ENCODE data around the gene SDCBP2.

Gene SDCBP2, protein sequence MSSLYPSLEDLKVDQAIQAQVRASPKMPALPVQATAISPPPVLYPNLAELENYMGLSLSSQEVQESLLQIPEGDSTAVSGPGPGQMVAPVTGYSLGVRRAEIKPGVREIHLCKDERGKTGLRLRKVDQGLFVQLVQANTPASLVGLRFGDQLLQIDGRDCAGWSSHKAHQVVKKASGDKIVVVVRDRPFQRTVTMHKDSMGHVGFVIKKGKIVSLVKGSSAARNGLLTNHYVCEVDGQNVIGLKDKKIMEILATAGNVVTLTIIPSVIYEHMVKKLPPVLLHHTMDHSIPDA

DNA sequence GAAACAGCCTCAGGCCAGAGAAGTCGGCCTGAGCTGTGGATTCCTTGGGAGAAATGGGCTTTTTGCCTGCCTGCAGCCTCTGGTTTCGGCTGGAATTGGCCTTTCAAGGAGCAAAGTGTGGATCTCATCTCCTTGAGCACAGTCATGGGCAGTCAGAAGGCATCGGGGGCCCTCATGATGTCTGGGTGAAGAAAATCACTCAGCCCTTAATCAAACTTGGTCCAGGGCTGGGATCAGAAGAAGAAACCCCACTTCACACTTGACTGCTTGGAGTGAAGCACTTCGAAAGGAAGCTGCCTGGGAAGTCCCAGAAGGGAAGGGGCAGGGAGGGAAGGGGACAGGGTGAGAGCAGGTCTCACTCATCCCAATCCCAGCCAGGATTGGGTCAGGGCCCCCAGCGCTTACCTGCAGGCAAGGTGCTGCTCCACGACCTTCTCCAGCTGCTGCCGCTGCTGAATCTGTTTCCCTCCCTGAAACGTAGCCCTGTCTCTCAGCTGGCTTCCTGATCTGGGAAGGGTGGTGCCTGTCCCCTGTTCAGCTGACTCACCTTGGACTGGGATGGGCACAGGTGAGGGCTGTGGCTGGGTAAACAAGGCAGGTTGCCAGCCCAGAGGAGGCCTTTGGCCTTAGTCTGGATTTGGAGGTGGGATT lies at the start of gene SDCBP2:
SDCBP2 (minus strand) TSS at position 460 of the 651 bp plus-strand sequence. CDS start 8,723 bp downstream, outside the sequence.
- no peak for FAIRE-seq

DNA sequence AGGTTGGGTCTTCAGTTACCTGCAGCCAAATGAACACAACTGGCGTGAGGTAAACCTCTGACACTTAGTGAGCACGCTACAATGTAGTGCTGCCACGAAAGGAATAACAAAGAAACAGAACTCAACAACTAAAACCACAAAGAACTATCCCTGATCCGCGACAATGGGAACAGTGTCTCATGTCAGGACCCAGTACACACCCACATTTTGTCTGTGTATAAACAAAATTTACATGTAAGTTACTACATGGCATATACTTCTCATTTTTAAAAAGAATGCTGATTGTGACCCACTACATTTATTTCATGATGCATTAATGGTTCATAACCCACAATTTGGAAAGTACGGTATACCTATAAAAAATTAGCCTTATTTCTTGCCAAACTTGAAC lies 49.8 kb upstream of the SDCBP2 start:
- no peak for FAIRE-seq

DNA sequence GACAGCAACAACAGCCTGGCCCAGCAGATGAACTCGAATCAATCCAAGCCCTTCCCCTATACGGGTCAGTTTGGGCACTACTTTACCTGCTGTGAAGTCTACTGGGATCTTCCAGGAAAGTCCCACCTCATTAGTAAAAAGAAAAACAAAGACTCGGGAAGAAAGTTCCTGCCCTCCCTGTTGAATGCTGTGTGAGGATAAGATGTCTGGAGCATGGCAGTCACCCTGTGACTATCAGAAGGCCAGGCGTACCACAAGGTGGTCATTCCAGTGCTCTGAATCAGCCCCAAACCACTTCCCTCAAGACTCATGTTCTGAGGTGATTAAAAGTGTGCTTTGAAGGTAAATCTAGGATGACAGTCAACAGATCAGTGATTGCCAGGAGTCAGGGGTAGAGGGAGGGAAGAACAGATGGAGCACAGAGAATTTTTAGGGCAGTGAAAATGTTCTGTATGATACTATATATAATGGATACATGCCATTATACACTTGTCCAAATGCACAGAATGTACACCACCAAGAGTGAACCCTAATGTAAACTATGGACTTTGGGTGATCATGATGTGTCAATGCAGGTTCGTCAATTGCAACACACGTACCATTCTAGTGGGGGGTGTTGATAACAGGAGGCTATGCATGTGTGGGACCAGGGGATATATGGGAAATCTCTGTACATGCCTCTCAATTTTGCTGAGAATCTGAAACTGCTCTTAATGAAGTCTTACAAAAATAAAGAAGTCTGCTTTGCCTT lies 49.2 kb upstream of the SDCBP2 start:
- FAIRE-seq, result no peak

DNA sequence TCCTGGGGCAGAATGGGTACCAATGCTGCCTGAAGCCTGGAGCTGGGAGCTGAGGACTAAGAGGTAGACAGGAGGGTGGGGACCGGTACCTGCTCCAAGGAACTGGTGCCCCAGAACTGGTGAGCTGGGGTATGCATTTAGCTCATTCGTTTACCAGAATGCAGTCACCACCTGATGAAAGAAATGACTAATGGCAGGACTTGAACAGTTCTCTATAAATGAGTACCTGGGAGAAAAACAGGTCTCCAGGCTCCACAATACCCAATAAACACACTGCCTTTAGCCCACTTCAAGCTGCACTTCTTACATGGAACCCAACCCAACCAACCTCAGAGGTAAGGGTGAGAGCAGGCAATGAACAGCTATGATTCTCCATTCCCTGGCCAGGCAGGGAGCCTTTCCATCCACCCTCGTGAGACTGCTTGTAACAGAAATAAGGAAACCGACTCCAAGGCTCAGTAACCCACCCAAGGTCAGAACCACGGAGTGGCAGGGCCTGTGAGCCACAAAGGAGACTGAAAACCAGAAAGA lies 48.5 kb upstream of the SDCBP2 start:
- no peak for FAIRE-seq

DNA sequence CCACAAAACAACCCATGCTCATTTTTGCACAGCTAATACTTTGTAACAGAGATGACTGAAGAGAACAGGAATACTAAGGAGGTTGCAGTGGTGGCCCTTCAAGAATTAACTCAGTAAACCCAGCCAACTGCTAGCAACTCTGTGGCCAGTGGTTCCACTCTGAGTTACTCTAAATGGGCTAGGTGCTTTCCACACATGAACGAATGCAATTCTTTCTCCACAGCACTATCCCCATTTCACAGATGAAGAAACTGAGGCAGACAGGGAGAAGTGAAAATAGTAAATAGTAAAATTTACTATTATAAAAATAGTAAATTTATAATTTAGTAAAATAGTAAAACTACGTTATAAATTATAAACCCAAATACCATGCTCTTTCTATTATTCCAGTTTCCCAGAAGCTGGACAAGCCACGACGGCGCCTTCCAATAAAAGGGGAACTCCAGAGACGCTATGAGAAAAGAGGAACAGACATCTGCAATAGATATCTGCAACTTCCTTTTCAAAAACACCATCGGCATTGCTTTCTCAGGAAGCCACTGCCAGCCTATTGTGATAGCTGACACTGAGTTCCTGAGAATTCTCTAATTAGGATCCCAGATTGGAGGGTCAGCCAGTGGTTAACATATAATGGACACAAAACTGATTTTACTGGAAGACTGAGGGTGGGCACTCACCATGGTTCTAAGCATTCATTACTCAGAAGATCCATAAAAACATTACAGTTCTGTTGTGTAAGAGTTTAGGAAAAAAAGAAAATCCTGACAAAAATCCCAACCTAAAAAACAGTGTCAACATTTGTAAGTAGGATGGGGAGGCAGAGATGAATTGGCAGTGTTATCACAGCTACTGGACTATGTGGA lies 47.7 kb upstream of the SDCBP2 start:
- FAIRE-seq, result no peak

DNA sequence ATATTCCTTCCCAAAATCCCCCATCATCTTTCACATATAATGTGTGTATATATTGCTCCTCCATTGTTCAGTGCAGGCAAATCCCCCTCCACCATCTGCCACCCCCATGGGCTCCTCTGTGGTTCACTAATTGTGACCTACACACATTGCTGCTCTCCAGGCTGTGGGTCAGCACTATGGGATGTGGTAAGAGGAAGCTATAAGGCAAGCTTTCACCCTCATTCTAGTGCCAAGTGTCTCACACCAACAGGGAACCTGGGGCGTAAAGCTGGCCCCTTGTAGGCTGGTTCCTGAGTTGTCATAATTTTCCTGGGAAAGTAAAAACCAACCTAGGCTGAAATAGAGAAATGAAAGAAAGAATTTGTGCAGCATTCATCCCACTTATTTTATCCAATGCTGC lies 47.1 kb upstream of the SDCBP2 start:
- FAIRE-seq, result no peak

DNA sequence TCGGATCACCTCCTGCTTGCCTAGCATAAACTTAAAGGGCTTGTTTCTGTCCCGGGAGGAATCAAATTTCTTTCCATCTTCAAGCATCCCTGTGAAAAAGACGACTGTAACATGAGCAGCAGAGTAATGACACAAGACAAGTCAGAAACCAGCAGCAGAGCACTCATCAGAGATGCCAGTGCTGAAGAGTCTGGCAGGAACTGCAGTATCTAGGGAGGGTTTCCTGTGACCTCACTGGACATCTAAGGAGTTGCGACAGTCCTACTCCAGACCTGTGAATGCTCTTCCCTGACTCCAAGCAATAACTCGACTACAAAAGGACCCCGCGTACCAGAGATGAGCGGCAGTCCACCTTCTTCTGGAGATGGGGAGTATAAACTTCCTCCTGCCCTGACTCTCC lies 46.6 kb upstream of the SDCBP2 start:
- FAIRE-seq, result no peak

DNA sequence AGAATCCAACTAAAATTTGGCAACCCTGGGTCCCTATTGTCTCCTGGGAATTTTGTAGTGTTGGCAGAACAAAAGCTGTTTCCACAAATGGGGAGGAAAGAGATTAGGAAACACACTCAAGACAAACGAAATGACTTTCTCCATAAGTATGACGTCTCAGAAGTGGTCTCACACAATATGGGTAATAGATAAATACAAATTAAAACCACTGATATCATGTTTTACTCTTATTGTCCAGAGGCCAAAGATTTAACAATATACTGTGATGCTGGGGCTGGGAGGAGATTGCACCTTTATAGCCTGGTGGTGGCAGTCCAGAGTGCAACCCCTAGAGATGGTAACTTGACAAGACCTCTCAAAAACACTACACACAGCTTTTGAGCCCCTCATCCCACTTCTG lies 45.3 kb upstream of the SDCBP2 start:
- FAIRE-seq, result no peak

DNA sequence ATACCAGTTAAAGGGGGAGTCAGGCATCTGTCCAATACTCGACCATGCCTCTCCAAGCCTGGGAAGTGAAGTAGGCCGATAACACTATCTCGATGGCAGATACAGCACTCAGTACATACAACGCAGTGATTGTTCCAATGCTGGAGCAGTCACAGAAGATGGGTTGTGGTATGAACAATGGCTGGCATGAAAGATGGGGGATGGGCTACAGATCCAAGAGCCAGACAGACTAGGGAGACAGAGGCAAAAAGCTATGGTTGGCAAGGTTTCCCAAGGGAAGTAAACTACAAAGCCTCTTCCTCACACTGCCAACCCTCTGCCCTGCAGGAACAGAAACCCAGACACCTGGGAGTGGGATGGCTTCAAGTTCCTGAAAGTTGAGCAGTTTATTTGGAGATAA lies 44.7 kb upstream of the SDCBP2 start:
- FAIRE-seq, result no peak

DNA sequence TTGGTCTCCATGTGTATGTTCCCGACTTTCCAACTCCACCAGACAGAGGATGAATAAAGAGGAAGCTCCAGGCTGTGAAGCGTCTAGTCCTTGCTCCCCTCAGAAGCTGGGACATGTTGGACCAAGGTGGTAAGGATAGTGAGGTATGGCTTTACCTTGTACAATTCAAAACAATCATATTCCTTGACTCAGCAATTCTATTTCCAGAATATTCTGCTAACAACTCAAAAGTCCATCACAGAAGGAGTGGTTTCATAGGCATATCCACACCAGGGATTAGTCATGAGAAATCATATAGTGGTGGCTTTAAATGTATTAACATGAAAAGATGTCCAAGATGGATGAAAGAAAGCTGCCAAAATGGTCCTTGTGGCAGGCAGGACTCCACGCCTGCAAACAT lies 44.1 kb upstream of the SDCBP2 start:
- no peak for FAIRE-seq

DNA sequence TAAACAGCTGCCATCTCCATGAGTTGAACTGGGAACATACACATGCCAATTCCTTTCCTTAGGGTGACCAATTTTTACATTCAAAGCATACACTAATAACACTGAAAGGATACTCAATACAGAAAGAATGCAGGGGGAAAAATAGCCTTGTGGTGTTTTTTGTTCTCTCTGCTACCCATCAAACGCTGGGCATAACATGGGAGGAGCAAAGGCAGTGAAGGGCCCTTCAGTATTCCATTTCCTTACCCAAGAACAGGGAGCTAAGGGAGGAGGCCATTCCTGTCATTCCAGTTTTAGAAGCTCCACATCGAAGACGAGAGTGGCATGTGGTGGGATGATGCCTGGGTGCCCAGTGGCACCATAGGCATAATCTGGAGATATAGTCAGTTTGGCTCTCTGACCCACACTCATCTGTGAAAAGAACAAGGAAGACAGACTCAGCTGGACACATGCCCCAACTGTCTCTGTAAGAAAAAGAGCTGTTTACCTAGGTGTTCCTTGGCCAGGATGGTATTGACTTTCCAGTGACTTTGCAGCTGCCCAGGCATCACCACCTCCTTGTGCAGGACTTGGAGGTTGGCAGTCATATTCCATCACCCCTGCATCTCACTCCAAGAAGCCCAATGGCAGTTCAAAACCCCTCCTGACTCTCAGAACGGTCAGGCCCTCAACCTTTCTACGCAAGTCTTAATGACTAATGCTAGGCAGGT lies 43.0 kb upstream of the SDCBP2 start:
- no peak for FAIRE-seq

DNA sequence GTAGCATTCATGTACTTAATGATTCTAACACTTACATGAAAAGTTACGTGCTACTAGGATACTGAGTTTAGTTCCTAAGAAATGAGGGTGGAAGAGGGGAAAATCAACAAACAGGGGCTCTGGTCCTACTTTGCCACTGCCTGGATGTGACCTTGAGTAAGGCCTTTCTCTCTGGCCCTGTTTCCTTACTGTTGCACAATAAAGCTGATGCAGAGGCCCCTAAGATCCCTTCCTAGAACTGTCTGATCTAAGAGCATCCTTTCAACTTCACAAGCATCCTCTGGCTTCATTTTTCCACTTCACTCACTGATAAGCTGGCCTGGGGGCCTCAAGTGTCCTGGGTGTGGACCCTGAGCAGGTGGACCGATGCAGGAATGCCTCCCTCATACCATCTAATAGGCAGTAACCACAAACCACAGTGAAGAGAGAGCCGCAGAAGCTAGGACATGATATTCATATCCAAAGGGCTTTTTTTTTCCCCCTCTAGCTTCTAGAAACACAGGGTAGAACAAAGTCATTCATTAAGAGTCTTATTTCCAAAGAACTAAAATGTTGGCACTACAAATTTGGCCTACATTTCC lies 42.4 kb upstream of the SDCBP2 start:
- FAIRE-seq, result no peak

DNA sequence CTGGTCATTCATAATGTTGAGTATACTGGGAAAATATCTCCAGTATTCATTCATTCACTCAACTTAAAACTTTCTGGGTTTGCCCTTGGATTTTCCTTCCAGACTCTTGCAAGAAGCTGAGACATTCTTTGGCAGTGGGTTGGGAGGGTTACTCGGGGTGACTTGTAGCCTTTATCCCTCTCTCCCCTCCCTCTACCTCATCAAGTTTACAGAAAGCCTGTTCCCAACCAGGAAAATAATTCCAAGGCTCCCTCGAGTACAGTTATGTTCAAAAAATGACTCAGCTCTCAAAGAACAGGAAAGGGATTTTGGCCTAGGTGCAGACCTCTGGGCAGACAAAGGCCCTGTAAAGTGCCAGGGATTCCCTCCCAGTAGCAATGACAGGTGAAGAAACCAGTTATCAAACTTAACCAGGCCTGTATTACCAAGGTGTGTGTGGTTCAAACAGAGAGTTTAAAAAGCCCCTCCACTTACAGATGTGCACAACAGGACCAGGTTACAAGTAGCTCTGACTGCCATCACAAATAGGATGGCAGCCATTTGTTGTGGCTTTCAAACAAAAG lies 41.7 kb upstream of the SDCBP2 start:
- FAIRE-seq, result no peak

DNA sequence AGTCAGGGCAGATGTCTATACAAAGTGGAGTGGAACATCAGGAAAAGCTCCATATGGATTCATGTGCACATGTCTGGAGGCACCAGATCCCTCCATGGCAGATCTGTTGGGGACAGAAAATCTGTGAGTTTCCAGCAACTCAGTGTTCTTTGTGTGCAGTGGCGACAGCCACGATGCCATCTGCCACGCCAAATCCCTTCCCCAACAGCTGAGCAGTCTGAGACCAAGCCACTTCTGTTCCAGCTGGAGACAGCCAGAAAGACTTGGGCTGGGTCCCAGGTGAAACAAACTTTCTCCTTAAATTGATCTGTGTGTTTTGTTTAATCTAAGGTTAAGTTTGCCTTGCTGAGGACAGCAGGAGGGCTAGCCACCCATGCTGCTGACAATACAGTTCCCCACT lies 41.0 kb upstream of the SDCBP2 start:
- FAIRE-seq, result no peak

DNA sequence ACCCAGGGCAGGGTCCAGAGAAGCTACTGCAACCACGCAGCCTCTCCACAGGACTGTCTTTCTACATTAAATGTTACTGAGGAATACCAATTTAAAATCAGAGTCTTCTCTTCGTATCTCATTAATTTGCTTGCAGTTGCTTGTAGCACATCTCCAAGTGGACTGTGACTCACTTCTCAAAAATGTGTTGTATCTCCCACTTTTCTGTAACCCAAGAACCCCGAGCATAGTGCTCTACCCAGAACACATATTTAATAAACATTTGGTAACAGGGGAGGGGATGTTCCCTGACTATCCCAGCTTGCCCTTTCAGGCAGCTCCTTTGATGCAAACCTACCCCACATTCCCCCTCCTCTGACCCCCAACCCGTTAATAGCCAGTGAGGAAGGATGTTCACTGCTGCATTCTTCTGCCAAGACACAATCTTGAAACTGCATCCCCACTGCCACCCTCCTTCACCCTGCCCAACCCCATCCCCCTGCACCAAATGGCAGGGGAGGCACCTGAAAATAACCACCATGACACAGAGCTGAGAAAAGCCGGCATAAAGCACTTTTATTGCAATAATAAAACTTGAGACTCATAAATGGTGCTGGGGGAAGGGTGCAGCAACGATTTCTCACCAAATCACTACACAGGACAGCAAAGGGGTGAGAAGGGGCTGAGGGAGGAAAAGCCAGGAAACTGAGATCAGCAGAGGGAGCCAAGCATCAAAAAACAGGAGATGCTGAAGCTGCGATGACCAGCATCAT lies 39.7 kb upstream of the SDCBP2 start:
- FAIRE-seq, result no peak

DNA sequence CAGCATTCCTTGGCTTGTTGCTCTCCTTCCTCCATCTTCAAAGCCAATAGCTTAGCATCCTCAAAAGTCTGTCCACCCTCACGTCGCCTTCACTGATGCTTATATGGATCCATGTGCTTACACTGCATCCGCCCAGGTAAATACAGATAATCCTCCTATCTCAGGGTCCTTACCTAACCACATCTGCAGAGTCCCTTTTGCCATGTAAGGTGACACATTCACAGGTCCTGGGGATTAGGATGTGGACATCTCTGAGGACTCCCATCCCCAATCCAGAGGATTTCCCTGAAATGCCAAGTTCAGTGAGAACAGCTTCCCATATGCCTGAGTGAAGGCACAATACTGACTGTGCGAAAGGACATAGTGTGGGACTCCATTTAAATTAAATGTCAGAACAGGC lies 38.5 kb upstream of the SDCBP2 start:
- no peak for FAIRE-seq

DNA sequence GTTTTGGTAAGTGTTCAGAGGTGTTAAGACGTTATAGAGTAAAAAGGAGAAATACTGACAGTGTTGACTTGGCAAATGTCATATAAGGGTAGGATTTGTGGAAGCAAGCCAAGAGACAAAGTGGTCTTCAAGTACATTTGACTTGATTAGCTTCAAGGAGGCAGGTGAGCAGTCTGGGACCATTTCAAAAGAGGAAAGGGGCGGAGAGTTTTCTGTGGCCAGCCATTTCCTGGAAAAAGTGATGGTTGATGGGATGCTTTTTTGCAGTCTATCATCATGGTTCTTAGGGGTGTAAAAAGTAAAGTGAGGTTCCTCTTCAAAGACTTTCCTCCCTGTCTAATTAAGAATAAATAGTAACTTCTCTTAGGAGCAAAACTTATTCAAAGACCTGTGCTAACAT lies 35.2 kb upstream of the SDCBP2 start:
- no peak for FAIRE-seq

DNA sequence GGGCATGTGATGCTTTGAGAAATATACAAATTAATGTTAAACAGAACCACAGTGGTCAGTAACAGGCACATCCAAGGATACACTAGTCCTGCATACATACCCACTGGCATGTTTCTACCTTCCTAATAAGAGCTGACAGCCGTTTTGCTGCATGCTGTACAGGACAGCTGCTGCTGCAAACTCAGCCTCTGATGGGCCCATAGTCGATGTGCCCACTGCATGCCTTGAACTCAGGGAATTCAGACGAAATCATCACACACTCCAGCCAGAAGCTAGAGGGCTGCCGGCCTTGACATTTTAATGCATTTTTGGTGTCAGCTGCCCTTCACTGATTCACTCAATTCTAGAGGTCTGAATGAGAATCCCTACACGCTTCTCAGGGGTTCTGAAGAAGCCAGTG lies 34.6 kb upstream of the SDCBP2 start:
- FAIRE-seq, result no peak

DNA sequence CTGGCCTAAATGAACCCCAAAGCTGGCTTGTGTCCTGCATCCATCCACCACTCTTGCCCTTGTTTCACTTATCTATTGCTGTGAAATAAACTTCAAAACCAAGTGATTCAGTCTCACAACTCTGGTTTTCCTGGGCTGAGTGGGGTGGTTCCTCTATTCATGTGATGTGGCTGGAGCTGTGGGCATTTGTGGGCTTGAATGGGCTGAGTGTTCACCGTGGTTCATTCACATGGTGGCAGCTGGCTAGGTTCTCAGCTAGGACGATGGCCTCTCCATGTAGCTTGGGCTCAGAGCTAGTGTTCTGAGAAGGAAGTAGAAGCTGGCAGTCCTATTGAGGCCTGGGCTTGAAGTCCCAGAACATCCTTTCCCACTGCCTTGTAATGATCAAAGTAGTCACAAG lies 33.5 kb upstream of the SDCBP2 start:
- FAIRE-seq, result no peak

DNA sequence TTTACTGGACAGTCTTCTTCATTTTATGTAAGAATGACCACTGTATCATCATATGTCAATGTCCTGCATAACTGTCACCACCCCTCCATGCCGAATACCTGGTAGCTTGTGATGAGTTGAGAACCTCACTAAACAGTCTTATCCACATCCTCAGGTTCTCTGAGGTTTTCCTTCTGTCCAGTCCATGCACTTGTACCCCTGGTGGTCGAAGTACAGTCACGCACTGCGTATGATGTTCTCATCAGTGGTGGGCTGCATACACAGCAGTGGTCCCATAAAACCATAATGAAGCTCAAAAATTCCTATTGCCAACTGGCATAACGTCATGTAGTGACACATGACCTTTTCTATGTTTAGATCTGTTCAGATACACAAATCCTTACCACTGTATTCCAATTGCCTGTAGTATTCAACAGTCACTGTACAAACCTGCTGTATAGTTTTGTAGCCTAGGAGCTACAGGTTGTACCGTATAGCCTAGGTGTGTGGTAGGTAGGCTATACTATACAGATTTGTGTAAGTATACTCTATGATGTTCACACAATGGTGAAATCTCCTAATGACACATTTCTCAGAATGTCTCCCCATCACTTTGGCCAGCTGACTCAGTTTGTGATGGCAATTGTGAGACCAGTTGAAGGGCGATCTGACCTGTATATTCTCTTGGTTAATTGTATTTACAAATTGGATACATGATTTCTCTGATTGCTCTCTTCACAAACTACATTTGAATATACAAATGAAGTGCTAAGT lies 31.3 kb upstream of the SDCBP2 start:
- no peak for FAIRE-seq

Data from TTC549 (cell line).